SK-N-SH treated with all-trans-retinoic acid at 6 μM for 48 hours (cell line): Measurements from ENCODE around the gene TEX54.

Source experiments
- ATAC-seq: fragments of 200-7000 bp; cut with Tn5 transposase; 3 replicates; pipeline ENCODE4 v1.9.1; 2020; ENCODE audit warnings: mild to moderate bottlenecking, moderate library complexity
- ARNTL ChIP-seq: fragments of 450-650 bp; formaldehyde crosslinking; IDR thresholded peaks from 2 replicates; pipeline ENCODE4 v1.5.0; 2020; ENCODE audit warnings: low read depth, mild to moderate bottlenecking, moderate library complexity, borderline replicate concordance
- BACH2 ChIP-seq: fragments of 250-450 bp; sonication (Bioruptor Pico); IDR thresholded peaks from 2 replicates; pipeline ENCODE4 v1.9.0; 2021; ENCODE audit warnings: mild to moderate bottlenecking, borderline replicate concordance
- CSDC2 ChIP-seq: fragments of 250-450 bp; sonication (Bioruptor Pico); IDR thresholded peaks from 2 replicates; pipeline ENCODE4 v1.5.0; 2020; ENCODE audit warnings: mild to moderate bottlenecking, moderate library complexity
- ESRRG ChIP-seq: fragments of 250-450 bp; sonication (Bioruptor Pico); IDR thresholded peaks from 2 replicates; pipeline ENCODE4 v1.6.1; 2021; ENCODE audit warnings: mild to moderate bottlenecking
- GLIS3 ChIP-seq: fragments of 250-450 bp; sonication (Bioruptor Pico); IDR thresholded peaks from 2 replicates; pipeline ENCODE4 v1.5.0; 2020; ENCODE audit warnings: mild to moderate bottlenecking, moderate library complexity
- ISL1 ChIP-seq: fragments of 250-450 bp; sonication (Bioruptor Pico); IDR thresholded peaks from 2 replicates; pipeline ENCODE4 v2.1.2; 2022; ENCODE audit warnings: mild to moderate bottlenecking, moderate library complexity
- OSR1 ChIP-seq: fragments of 250-450 bp; sonication (Bioruptor Pico); IDR thresholded peaks from 2 replicates; pipeline ENCODE4 v1.8.0; 2022; ENCODE audit warnings: moderate library complexity, mild to moderate bottlenecking, inconsistent platforms
- PPARA ChIP-seq: fragments of 250-450 bp; sonication (Bioruptor Pico); IDR thresholded peaks from 2 replicates; pipeline ENCODE4 v1.5.0; 2020; ENCODE audit warnings: mild to moderate bottlenecking, borderline replicate concordance
- RARB ChIP-seq: fragments of 250-450 bp; sonication (Bioruptor Pico); IDR thresholded peaks from 2 replicates; pipeline ENCODE4 v1.8.0; 2021; ENCODE audit warnings: mild to moderate bottlenecking, moderate library complexity
- SNAI2 ChIP-seq: fragments of 250-450 bp; sonication (Bioruptor Pico); IDR thresholded peaks from 2 replicates; pipeline ENCODE4 v1.5.0; 2020; ENCODE audit warnings: mild to moderate bottlenecking, moderate library complexity
- TCF4 ChIP-seq: fragments of 250-450 bp; sonication (Bioruptor Pico); IDR thresholded peaks from 2 replicates; pipeline ENCODE4 v1.8.0; 2021; ENCODE audit warnings: mild to moderate bottlenecking, moderate library complexity, borderline replicate concordance
- TOX ChIP-seq: fragments of 250-450 bp; sonication (Bioruptor Pico); IDR thresholded peaks from 2 replicates; pipeline ENCODE4 v1.8.0; 2021; ENCODE audit warnings: mild to moderate bottlenecking, moderate library complexity, borderline replicate concordance
- ZC3H10 ChIP-seq: fragments of 250-450 bp; sonication (Bioruptor Pico); IDR thresholded peaks from 2 replicates; pipeline ENCODE4 v1.5.1; 2021; ENCODE audit warnings: mild to moderate bottlenecking, moderate library complexity
- ZFP3 ChIP-seq: fragments of 250-450 bp; sonication (Bioruptor Pico); IDR thresholded peaks from 2 replicates; pipeline ENCODE4 v1.5.0; 2020; ENCODE audit warnings: mild to moderate bottlenecking, moderate library complexity
- ZFP30 ChIP-seq: fragments of 450-650 bp; formaldehyde crosslinking; IDR thresholded peaks from 2 replicates; pipeline ENCODE4 v1.5.0; 2022; ENCODE audit warnings: mild to moderate bottlenecking, moderate library complexity
- ZNF70 ChIP-seq: fragments of 450-650 bp; formaldehyde crosslinking; IDR thresholded peaks from 2 replicates; pipeline ENCODE4 v1.5.0; 2020; ENCODE audit warnings: mild to moderate bottlenecking, moderate library complexity
- ZNF8 ChIP-seq: fragments of 450-650 bp; formaldehyde crosslinking; IDR thresholded peaks from 2 replicates; pipeline ENCODE4 v1.5.0; 2020; ENCODE audit warnings: mild to moderate bottlenecking, moderate library complexity
- TF ChIP-seq, protein P1 (sequence below): fragments of 250-450 bp; sonication (Bioruptor Pico); IDR thresholded peaks from 2 replicates; pipeline ENCODE4 v1.8.0; 2021; ENCODE audit warnings: low read depth, mild to moderate bottlenecking, moderate library complexity, borderline replicate concordance
- TF ChIP-seq, protein P2 (sequence below): fragments of 250-450 bp; sonication (Bioruptor Pico); IDR thresholded peaks from 2 replicates; pipeline ENCODE4 v1.8.0; 2020; ENCODE audit warnings: mild to moderate bottlenecking, moderate library complexity, borderline replicate concordance
- TF ChIP-seq, protein P3 (sequence below): fragments of 250-450 bp; sonication (Bioruptor Pico); IDR thresholded peaks from 2 replicates; pipeline ENCODE4 v1.5.1; 2020; ENCODE audit warnings: low read depth, mild to moderate bottlenecking, moderate library complexity
- TF ChIP-seq, protein P4 (sequence below): fragments of 250-450 bp; sonication (Bioruptor Pico); IDR thresholded peaks from 2 replicates; pipeline ENCODE4 v1.5.0; 2020; ENCODE audit warnings: mild to moderate bottlenecking, moderate library complexity

Gene TEX54

DNA sequence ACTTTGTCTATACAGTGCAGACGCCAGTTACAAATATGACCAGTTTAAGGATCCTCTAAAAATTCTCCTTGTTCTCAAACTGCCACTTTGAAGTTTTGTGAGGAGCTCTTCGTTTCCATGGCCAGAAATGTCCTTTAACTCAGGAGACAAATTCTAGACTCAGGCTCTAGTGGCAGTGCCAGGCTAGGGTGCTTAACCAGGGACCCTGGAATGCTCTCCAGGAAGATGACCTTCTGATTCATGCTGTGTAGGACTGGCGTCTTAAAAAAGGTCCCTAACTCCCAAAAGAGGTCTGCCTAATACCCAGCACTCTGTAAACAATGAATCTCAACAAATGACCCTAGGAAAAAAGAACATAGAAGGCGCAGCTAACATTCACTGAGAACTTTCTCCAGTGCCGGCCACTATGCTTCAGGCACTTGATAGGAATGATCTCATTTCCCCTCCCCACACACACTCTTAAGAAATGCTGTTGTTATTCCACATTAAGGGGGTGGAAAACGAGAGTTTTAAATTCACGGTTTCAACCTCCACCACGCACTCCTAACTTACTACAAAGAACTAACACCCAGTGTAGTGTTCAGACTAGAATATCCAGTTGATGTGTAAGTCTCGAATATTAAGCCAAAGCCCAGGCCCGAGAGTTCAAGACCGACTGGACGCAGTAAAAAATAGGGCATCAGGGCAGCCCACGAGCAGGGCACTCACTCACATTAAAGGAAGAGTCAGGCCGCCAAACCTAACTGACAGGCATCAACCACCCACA is 28.1 kb downstream of the TEX54 start (continued):
- TF ChIP-seq, protein P1, sequence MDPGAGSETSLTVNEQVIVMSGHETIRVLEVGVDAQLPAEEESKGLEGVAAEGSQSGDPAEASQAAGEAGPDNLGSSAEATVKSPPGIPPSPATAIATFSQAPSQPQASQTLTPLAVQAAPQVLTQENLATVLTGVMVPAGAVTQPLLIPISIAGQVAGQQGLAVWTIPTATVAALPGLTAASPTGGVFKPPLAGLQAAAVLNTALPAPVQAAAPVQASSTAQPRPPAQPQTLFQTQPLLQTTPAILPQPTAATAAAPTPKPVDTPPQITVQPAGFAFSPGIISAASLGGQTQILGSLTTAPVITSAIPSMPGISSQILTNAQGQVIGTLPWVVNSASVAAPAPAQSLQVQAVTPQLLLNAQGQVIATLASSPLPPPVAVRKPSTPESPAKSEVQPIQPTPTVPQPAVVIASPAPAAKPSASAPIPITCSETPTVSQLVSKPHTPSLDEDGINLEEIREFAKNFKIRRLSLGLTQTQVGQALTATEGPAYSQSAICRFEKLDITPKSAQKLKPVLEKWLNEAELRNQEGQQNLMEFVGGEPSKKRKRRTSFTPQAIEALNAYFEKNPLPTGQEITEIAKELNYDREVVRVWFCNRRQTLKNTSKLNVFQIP (CRISPR knock-in tag), result no peak
- TF ChIP-seq, all 23 proteins: peak for 0

DNA sequence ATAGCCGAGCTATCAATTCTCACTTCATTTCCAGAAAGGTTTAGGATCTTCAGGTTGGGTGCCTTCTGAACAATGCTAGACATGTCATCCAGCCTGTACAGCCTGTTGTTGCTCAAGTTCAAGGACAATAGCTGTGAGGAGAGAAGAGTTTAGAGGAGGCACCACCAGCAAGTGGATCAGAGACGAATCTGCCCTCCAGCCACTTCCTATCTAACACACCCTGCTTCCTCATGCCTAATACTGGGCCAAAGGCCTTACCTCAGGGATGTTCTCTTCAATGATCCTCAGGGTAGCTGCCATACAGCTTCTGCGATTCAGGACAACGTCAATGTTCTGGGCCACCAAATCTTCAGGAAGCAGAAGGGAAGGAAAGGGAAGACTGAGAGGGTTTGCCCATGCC is 31.6 kb downstream of the TEX54 start:
- TF ChIP-seq RARB (CRISPR knock-in tag), result no peak
- no peak for TF ChIP-seq ARNTL (CRISPR knock-in tag)
- no peak for TF ChIP-seq CSDC2
- no peak for TF ChIP-seq OSR1 (CRISPR knock-in tag)
- TF ChIP-seq PPARA, result no peak
- TF ChIP-seq TOX (CRISPR knock-in tag), result no peak
- TF ChIP-seq SNAI2 (CRISPR knock-in tag), result no peak
- TF ChIP-seq ZNF8 (CRISPR knock-in tag), result no peak
- TF ChIP-seq ZFP30, result no peak
- TF ChIP-seq GLIS3, result no peak
- ATAC-seq, result no peak

DNA sequence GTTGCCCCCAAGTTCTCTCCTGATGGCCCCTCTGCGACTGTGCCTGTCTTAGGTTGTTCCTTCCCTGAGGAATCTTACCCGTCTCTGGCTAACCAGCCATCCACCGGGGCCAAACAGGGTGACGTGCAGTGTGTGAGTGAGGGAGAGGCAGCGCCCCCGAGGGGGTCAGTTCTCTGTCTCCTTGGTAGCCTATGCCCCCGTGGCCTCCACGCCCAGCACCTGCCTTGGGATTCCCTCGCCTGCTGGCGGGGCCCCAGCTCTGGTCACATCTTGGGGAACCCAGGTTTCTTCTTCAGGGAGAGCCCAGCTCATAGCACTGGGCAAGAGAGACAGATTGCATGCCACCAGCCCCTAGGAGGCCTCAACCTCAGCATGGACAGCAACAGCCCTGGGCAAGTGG is 33.2 kb downstream of the TEX54 start:
- no peak for TF ChIP-seq ZC3H10 (CRISPR knock-in tag)
- no peak for TF ChIP-seq ZFP30
- TF ChIP-seq, protein P2, sequence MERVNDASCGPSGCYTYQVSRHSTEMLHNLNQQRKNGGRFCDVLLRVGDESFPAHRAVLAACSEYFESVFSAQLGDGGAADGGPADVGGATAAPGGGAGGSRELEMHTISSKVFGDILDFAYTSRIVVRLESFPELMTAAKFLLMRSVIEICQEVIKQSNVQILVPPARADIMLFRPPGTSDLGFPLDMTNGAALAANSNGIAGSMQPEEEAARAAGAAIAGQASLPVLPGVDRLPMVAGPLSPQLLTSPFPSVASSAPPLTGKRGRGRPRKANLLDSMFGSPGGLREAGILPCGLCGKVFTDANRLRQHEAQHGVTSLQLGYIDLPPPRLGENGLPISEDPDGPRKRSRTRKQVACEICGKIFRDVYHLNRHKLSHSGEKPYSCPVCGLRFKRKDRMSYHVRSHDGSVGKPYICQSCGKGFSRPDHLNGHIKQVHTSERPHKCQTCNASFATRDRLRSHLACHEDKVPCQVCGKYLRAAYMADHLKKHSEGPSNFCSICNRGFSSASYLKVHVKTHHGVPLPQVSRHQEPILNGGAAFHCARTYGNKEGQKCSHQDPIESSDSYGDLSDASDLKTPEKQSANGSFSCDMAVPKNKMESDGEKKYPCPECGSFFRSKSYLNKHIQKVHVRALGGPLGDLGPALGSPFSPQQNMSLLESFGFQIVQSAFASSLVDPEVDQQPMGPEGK (CRISPR knock-in tag), result no peak
- no peak for TF ChIP-seq ISL1 (CRISPR knock-in tag)
- no peak for TF ChIP-seq ZNF70
- no peak for TF ChIP-seq CSDC2
- TF ChIP-seq OSR1 (CRISPR knock-in tag), result no peak
- TF ChIP-seq, protein P3, sequence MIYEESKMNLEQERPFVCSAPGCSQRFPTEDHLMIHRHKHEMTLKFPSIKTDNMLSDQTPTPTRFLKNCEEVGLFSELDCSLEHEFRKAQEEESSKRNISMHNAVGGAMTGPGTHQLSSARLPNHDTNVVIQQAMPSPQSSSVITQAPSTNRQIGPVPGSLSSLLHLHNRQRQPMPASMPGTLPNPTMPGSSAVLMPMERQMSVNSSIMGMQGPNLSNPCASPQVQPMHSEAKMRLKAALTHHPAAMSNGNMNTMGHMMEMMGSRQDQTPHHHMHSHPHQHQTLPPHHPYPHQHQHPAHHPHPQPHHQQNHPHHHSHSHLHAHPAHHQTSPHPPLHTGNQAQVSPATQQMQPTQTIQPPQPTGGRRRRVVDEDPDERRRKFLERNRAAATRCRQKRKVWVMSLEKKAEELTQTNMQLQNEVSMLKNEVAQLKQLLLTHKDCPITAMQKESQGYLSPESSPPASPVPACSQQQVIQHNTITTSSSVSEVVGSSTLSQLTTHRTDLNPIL (CRISPR knock-in tag), result no peak
- TF ChIP-seq GLIS3, result no peak
- no peak for TF ChIP-seq RARB (CRISPR knock-in tag)
- TF ChIP-seq TCF4 (CRISPR knock-in tag), result no peak
- no peak for TF ChIP-seq BACH2 (CRISPR knock-in tag)
- TF ChIP-seq ESRRG (CRISPR knock-in tag), result no peak
- no peak for TF ChIP-seq ZFP3
- no peak for TF ChIP-seq ARNTL (CRISPR knock-in tag)
- TF ChIP-seq, protein P4, sequence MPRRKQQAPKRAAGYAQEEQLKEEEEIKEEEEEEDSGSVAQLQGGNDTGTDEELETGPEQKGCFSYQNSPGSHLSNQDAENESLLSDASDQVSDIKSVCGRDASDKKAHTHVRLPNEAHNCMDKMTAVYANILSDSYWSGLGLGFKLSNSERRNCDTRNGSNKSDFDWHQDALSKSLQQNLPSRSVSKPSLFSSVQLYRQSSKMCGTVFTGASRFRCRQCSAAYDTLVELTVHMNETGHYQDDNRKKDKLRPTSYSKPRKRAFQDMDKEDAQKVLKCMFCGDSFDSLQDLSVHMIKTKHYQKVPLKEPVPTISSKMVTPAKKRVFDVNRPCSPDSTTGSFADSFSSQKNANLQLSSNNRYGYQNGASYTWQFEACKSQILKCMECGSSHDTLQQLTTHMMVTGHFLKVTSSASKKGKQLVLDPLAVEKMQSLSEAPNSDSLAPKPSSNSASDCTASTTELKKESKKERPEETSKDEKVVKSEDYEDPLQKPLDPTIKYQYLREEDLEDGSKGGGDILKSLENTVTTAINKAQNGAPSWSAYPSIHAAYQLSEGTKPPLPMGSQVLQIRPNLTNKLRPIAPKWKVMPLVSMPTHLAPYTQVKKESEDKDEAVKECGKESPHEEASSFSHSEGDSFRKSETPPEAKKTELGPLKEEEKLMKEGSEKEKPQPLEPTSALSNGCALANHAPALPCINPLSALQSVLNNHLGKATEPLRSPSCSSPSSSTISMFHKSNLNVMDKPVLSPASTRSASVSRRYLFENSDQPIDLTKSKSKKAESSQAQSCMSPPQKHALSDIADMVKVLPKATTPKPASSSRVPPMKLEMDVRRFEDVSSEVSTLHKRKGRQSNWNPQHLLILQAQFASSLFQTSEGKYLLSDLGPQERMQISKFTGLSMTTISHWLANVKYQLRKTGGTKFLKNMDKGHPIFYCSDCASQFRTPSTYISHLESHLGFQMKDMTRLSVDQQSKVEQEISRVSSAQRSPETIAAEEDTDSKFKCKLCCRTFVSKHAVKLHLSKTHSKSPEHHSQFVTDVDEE (CRISPR knock-in tag), result no peak
- no peak for ATAC-seq

DNA sequence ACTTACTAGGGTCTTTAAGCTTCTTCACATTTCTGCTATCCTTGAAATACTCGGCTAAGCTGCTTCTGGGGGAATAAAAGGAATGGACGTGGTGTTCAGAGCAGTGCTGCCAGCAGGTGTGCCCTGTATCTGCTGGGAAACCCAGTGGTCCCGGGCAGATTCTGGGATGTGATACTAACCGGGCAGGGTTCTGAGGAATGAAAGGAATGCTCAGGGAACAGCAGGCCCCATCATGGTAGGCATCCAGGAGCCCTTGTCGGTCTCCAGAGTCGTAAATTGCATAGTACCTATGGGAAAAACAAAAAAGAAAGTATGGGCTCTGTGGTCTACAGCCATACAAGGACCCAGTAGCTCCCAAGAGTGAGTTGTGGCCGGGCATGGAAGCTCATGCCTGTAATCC is 36.4 kb downstream of the TEX54 start:
- no peak for ATAC-seq
- TF ChIP-seq, protein P3 (CRISPR knock-in tag), result no peak
- TF ChIP-seq, protein P4 (CRISPR knock-in tag), result no peak
- TF ChIP-seq TCF4 (CRISPR knock-in tag), result no peak
- TF ChIP-seq, protein P1 (CRISPR knock-in tag), result no peak
- no peak for TF ChIP-seq ZFP30
